Astrocyte (in vitro differentiated cells and primary cell): ENCODE data around the gene ALCAM. TPM values are rescaled to one million over a fixed set of nuclear protein-coding genes. Genes with fewer than 3 reads are reported as not detected.

Source experiments
- DNase-seq: peaks from one replicate; pipeline ENCODE4 v3.0.0-alpha.2; 2010; ENCODE audit warnings: low read depth
- FAIRE-seq: peaks from 2 replicates; lab custom pipeline; 2011; peaks lifted over from hg19 to GRCh38; lab: Jason Lieb, UNC
- H2AFZ ChIP-seq: 2 replicates; pipeline ENCODE4 v1.6.0; 2012; ENCODE audit warnings: low read depth, low read length, inconsistent platforms
- H3K27ac ChIP-seq: 2 replicates; pipeline ENCODE4 v1.5.1; 2011; ENCODE audit warnings: low read depth, low read length, inconsistent platforms
- H3K27me3 ChIP-seq: 2 replicates; pipeline ENCODE4 v1.6.0; 2011; ENCODE audit warnings: low read length, inconsistent platforms; ENCODE audit not compliant: insufficient read depth
- H3K36me3 ChIP-seq: 2 replicates; pipeline ENCODE4 v1.5.1; 2011; ENCODE audit warnings: low read length, inconsistent platforms; ENCODE audit not compliant: insufficient read depth
- H3K4me1 ChIP-seq: 2 replicates; pipeline ENCODE4 v1.5.1; 2011; ENCODE audit warnings: low read length, inconsistent platforms; ENCODE audit not compliant: insufficient read depth
- H3K4me2 ChIP-seq: 2 replicates; pipeline ENCODE4 v1.6.0; 2012; ENCODE audit warnings: low read length, inconsistent platforms
- H3K4me3 ChIP-seq: 2 replicates; pipeline ENCODE4 v1.5.1; 2011; ENCODE audit warnings: low read depth, mild to moderate bottlenecking, low read length, inconsistent platforms; ENCODE audit not compliant: insufficient read depth
- H3K79me2 ChIP-seq: 2 replicates; pipeline ENCODE4 v1.6.0; 2012; ENCODE audit warnings: mild to moderate bottlenecking, low read length, inconsistent platforms; ENCODE audit not compliant: insufficient read depth
- H3K9ac ChIP-seq: 2 replicates; pipeline ENCODE4 v1.6.0; 2012; ENCODE audit warnings: mild to moderate bottlenecking, low read length, inconsistent platforms
- H3K9me3 ChIP-seq: 2 replicates; pipeline ENCODE4 v1.5.1; 2012; ENCODE audit warnings: low read depth, mild to moderate bottlenecking, low read length, inconsistent platforms; ENCODE audit not compliant: insufficient read depth
- H4K20me1 ChIP-seq: 2 replicates; pipeline ENCODE4 v1.6.0; 2012; ENCODE audit warnings: low read length, inconsistent platforms; ENCODE audit not compliant: insufficient read depth
- H3K27ac Mint-ChIP-seq: one replicate; pipeline ENCODE4 v1.8.0; 2021; ENCODE audit warnings: mild to moderate bottlenecking, mixed read lengths; ENCODE audit not compliant: unreplicated experiment
- H3K27me3 Mint-ChIP-seq: one replicate; pipeline ENCODE4 v1.8.0; 2021; ENCODE audit warnings: low read depth, mixed read lengths; ENCODE audit not compliant: unreplicated experiment
- H3K36me3 Mint-ChIP-seq: one replicate; pipeline ENCODE4 v1.8.0; 2021; ENCODE audit warnings: low read depth, mixed read lengths; ENCODE audit not compliant: unreplicated experiment
- H3K4me1 Mint-ChIP-seq: one replicate; pipeline ENCODE4 v1.8.0; 2021; ENCODE audit warnings: low read depth, mixed read lengths; ENCODE audit not compliant: unreplicated experiment
- H3K4me3 Mint-ChIP-seq: one replicate; pipeline ENCODE4 v1.8.0; 2021; ENCODE audit warnings: mild to moderate bottlenecking, moderate library complexity, mixed read lengths; ENCODE audit not compliant: unreplicated experiment
- H3K9me3 Mint-ChIP-seq: one replicate; pipeline ENCODE4 v1.8.0; 2021; ENCODE audit warnings: mild to moderate bottlenecking, mixed read lengths; ENCODE audit not compliant: unreplicated experiment
- EZH2 ChIP-seq: IDR thresholded peaks from 2 replicates; pipeline ENCODE4 v1.6.1; 2012; ENCODE audit warnings: mild to moderate bottlenecking, low read length, inconsistent platforms; ENCODE audit not compliant: insufficient read depth
- total RNA-seq: library from RNA; stranded (reverse); gene quantifications from 2 replicates; pipeline ENCODE4 v1.2.1, GENCODE V29; 2021
- TF ChIP-seq, protein P1 (sequence below): IDR thresholded peaks from 2 replicates; pipeline ENCODE4 v1.5.1; 2011; ENCODE audit warnings: low read depth, mild to moderate bottlenecking, inconsistent platforms, low read length, moderate library complexity; ENCODE audit not compliant: insufficient read depth

The ALCAM gene
- total RNA-seq, 1 donor from 2014 or later, result 154 TPM

DNA sequence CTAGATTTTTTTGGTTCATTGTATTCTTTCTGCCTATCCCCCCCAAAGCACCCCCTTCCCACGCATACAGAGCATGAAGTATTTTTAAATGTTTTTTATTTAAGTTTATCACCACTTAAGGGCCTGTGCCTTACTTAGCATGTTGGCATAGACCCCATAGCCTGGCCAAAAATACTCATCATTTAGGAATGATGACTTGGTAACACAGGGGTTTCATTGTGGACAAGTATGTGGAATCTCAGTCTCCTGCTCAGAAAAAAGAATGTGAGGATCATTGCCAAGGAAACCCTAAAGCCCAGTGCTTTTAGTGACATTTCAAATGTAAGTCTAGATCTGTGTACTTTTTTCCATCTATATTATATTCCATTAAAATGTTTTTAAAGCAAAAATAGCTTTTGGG, 146.3 kb downstream of the ALCAM start:
- DNase-seq (peak; percentile 91), FAIRE-seq (peak; percentile 29)
- peaks cover 50% of the 10 kb centered on the region for H3K4me1 Mint-ChIP-seq
- peak overlapping the region; percentile 36 for H3K4me3 Mint-ChIP-seq
- Histone ChIP-seq H3K4me3 (no peak overlapping the region), H3K27ac (peak overlapping the region; percentile 45), H4K20me1 (no peaks in the 10 kb centered on the region), H3K79me2 (peaks cover 87% of the 10 kb centered on the region), H3K4me1 (peaks cover 11% of the 10 kb centered on the region), H3K4me2 (peak overlapping the region; percentile 26), H3K9ac (no peak overlapping the region), H3K27me3 (no peaks in the 10 kb centered on the region), H3K9me3 (no peaks in the 10 kb centered on the region), H2AFZ (no peak overlapping the region), H3K36me3 (no peaks in the 10 kb centered on the region)
- H3K36me3 Mint-ChIP-seq, result no peaks in the 10 kb centered on the region
- H3K27ac Mint-ChIP-seq, result peak overlapping the region; percentile 92
- no peaks in the 10 kb centered on the region for H3K9me3 Mint-ChIP-seq
- TF ChIP-seq, protein P1, sequence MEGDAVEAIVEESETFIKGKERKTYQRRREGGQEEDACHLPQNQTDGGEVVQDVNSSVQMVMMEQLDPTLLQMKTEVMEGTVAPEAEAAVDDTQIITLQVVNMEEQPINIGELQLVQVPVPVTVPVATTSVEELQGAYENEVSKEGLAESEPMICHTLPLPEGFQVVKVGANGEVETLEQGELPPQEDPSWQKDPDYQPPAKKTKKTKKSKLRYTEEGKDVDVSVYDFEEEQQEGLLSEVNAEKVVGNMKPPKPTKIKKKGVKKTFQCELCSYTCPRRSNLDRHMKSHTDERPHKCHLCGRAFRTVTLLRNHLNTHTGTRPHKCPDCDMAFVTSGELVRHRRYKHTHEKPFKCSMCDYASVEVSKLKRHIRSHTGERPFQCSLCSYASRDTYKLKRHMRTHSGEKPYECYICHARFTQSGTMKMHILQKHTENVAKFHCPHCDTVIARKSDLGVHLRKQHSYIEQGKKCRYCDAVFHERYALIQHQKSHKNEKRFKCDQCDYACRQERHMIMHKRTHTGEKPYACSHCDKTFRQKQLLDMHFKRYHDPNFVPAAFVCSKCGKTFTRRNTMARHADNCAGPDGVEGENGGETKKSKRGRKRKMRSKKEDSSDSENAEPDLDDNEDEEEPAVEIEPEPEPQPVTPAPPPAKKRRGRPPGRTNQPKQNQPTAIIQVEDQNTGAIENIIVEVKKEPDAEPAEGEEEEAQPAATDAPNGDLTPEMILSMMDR, result no peak
- TF ChIP-seq EZH2, result no peak
- no peaks in the 10 kb centered on the region for H3K27me3 Mint-ChIP-seq

DNA sequence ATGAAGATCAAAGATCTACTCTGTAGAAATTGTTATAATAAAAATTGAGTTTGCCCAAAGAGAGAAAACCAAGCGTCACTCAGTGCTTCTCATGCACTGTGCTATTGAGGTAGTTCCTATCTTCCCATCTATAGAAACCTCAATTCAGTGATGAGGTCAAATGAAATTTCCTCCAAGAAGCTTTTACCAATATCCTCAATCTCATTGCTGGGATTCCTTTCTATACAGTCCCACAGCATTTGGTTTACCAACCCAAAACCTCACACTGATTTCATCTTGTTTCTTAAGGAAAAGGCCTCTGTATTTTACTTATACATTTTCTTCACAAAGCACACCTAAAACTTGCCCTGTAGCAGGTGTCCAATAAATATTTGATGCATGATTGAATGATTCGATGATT, 147.2 kb downstream of the ALCAM start:
- no peaks in the 10 kb centered on the region for H4K20me1 ChIP-seq
- H3K4me1 ChIP-seq, result peaks cover 11% of the 10 kb centered on the region
- no peak overlapping the region for H2AFZ ChIP-seq
- TF ChIP-seq EZH2, result no peak
- TF ChIP-seq, protein P1, result no peak
- Mint-ChIP-seq H3K27ac (peak overlapping the region; percentile 92), H3K9me3 (no peaks in the 10 kb centered on the region), H3K4me3 (no peak overlapping the region), H3K4me1 (peaks cover 53% of the 10 kb centered on the region), H3K27me3 (no peaks in the 10 kb centered on the region), H3K36me3 (no peaks in the 10 kb centered on the region)
- peaks cover 82% of the 10 kb centered on the region for H3K79me2 ChIP-seq
- H3K4me2 ChIP-seq, result no peak overlapping the region
- DNase-seq, result peak; percentile 57
- H3K36me3 ChIP-seq, result no peaks in the 10 kb centered on the region
- H3K9me3 ChIP-seq, result no peaks in the 10 kb centered on the region
- H3K27ac ChIP-seq, result peak overlapping the region; percentile 45
- FAIRE-seq, result peak; percentile 32
- H3K9ac ChIP-seq, result no peak overlapping the region
- H3K4me3 ChIP-seq, result no peak overlapping the region
- H3K27me3 ChIP-seq, result no peaks in the 10 kb centered on the region

DNA sequence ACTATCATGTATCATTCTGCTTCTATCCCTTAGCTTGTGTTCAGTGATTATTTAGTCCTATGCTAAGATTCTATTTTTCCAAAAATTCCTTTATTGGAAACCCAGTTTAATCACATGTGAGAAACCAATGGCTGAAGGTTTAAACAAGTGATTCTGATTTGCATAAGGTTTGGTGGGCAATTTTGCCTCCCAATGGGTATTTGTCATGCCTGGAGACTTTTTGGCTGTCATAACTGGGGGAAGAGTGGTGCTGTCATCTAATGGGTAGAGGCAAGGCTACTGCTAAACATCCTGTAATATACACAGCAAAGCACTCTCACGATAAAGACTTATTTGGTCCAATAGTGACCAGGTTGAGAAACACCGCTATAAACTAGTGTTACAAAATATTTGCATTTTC, 148.7 kb downstream of the ALCAM start:
- DNase-seq (no peak), FAIRE-seq (no peak)
- no peaks in the 10 kb centered on the region for H3K36me3 Mint-ChIP-seq
- Histone ChIP-seq H3K9ac (no peak overlapping the region), H4K20me1 (no peaks in the 10 kb centered on the region), H3K9me3 (no peaks in the 10 kb centered on the region), H3K27me3 (no peaks in the 10 kb centered on the region), H3K4me1 (peaks cover 11% of the 10 kb centered on the region), H3K27ac (no peak overlapping the region), H2AFZ (no peak overlapping the region), H3K4me3 (no peak overlapping the region), H3K79me2 (peaks cover 77% of the 10 kb centered on the region), H3K36me3 (no peaks in the 10 kb centered on the region), H3K4me2 (no peak overlapping the region)
- no peaks in the 10 kb centered on the region for H3K27me3 Mint-ChIP-seq
- H3K9me3 Mint-ChIP-seq, result no peaks in the 10 kb centered on the region
- TF ChIP-seq, protein P1, result no peak
- no peak for TF ChIP-seq EZH2
- H3K4me1 Mint-ChIP-seq, result peaks cover 49% of the 10 kb centered on the region
- H3K4me3 Mint-ChIP-seq, result no peak overlapping the region
- peak overlapping the region; percentile 70 for H3K27ac Mint-ChIP-seq
